HL-60 (cell line): ENCODE results near the gene TRAPPC2.
A peak's percentile ranks its signal among the peaks of the same experiment; 100 is the strongest.

Experiments
- DNase-seq, 2 experiments: peaks; one replicate each; pipeline ENCODE4 v3.0.0-alpha.2; 2010 to 2020; ENCODE audit warnings: low read depth in 1 of 2, low spot score in 1 of 2
- H3K27ac ChIP-seq: fragments of 250-450 bp; sonication (Bioruptor Pico); replicated peaks from 2 replicates; pipeline ENCODE4 v1.5.1; 2020; ENCODE audit warnings: mild to moderate bottlenecking, moderate library complexity
- H3K27me3 ChIP-seq: fragments of 250-450 bp; sonication (Bioruptor Pico); 2 replicates; pipeline ENCODE4 v1.5.1; 2021; ENCODE audit warnings: mild to moderate bottlenecking, moderate library complexity; ENCODE audit not compliant: insufficient read depth, poor library complexity, severe bottlenecking
- H3K4me3 ChIP-seq: replicated peaks from 2 replicates; pipeline ENCODE4 v1.5.1; 2011; ENCODE audit warnings: mild to moderate bottlenecking, control low read depth, low read length; ENCODE audit not compliant: insufficient read depth
- GABPA ChIP-seq: IDR thresholded peaks from 2 replicates; pipeline ENCODE4 v1.6.1; 2012; ENCODE audit warnings: low read depth
- POLR2AphosphoS5 ChIP-seq: IDR thresholded peaks from 2 replicates; pipeline ENCODE4 v1.6.1; 2012; ENCODE audit warnings: low read depth
- SPI1 ChIP-seq: IDR thresholded peaks from 2 replicates; pipeline ENCODE4 v1.6.1; 2012; ENCODE audit warnings: low read depth, mild to moderate bottlenecking, borderline replicate concordance
- TF ChIP-seq, protein P1 (sequence below): IDR thresholded peaks from one replicate; pipeline ENCODE4 v1.5.1; 2011; ENCODE audit warnings: low read length, control low read depth, inconsistent platforms; ENCODE audit not compliant: insufficient read depth
- TF ChIP-seq, protein P2 (sequence below): IDR thresholded peaks from 2 replicates; pipeline ENCODE4 v1.6.1; 2012; ENCODE audit warnings: low read depth; ENCODE audit not compliant: insufficient replicate concordance

Gene TRAPPC2

DNA sequence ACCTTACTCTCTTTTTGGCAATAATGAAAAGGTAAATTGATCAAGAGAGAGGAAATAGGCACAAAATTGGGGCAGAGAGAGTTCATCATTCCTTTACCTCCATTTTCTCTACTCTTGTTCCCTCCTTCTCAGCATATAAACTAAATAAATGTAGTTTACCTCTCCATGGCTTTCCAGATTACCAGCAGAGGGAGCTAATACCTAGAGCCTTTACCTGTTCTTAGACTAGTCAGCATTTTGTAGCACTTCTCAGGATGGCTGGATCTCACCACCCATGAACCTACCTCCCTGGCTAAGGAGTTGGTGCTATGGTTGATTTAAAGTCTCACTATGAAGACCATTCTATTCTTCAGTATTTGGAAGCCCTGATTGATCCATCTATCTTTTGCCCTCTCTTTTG lies 15.8 kb upstream of the TRAPPC2 start:
- H3K27ac ChIP-seq, result no peak overlapping the region
- DNase-seq, result peak in 1 of 2 experiments; percentile 49
- TF ChIP-seq GABPA (no peak), SPI1 (no peak), POLR2AphosphoS5 (no peak)
- TF ChIP-seq, protein P1, sequence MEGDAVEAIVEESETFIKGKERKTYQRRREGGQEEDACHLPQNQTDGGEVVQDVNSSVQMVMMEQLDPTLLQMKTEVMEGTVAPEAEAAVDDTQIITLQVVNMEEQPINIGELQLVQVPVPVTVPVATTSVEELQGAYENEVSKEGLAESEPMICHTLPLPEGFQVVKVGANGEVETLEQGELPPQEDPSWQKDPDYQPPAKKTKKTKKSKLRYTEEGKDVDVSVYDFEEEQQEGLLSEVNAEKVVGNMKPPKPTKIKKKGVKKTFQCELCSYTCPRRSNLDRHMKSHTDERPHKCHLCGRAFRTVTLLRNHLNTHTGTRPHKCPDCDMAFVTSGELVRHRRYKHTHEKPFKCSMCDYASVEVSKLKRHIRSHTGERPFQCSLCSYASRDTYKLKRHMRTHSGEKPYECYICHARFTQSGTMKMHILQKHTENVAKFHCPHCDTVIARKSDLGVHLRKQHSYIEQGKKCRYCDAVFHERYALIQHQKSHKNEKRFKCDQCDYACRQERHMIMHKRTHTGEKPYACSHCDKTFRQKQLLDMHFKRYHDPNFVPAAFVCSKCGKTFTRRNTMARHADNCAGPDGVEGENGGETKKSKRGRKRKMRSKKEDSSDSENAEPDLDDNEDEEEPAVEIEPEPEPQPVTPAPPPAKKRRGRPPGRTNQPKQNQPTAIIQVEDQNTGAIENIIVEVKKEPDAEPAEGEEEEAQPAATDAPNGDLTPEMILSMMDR, result peak; percentile 27
- TF ChIP-seq, protein P2, sequence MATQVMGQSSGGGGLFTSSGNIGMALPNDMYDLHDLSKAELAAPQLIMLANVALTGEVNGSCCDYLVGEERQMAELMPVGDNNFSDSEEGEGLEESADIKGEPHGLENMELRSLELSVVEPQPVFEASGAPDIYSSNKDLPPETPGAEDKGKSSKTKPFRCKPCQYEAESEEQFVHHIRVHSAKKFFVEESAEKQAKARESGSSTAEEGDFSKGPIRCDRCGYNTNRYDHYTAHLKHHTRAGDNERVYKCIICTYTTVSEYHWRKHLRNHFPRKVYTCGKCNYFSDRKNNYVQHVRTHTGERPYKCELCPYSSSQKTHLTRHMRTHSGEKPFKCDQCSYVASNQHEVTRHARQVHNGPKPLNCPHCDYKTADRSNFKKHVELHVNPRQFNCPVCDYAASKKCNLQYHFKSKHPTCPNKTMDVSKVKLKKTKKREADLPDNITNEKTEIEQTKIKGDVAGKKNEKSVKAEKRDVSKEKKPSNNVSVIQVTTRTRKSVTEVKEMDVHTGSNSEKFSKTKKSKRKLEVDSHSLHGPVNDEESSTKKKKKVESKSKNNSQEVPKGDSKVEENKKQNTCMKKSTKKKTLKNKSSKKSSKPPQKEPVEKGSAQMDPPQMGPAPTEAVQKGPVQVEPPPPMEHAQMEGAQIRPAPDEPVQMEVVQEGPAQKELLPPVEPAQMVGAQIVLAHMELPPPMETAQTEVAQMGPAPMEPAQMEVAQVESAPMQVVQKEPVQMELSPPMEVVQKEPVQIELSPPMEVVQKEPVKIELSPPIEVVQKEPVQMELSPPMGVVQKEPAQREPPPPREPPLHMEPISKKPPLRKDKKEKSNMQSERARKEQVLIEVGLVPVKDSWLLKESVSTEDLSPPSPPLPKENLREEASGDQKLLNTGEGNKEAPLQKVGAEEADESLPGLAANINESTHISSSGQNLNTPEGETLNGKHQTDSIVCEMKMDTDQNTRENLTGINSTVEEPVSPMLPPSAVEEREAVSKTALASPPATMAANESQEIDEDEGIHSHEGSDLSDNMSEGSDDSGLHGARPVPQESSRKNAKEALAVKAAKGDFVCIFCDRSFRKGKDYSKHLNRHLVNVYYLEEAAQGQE, result no peak
- no peak overlapping the region for H3K4me3 ChIP-seq
- H3K27me3 ChIP-seq, result no peaks in the 10 kb centered on the region

DNA sequence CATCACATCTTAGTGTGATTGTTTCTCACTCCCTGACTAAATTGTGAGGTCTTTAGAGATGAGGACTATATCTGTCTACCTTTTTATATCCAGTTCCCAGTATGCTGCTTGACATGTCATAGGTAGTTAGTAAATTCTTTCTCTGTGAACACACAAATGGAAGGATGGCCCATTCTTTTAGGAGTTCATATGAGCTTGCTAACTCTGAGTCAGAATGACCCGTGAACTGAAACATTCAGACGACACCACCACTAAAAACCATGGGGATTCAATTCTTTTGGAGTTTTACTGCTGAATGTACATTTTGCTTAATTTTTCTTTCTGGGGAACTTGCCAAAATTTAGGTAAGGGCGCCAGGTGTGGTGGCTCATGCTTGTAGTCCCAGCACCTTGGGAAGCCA lies 14.1 kb upstream of the TRAPPC2 start:
- TF ChIP-seq, protein P1, result no peak
- TF ChIP-seq GABPA (no peak), POLR2AphosphoS5 (no peak), SPI1 (no peak)
- TF ChIP-seq, protein P2, result no peak
- Histone ChIP-seq H3K27me3 (no peaks in the 10 kb centered on the region), H3K4me3 (no peak overlapping the region), H3K27ac (no peak overlapping the region)
- no peak for DNase-seq

DNA sequence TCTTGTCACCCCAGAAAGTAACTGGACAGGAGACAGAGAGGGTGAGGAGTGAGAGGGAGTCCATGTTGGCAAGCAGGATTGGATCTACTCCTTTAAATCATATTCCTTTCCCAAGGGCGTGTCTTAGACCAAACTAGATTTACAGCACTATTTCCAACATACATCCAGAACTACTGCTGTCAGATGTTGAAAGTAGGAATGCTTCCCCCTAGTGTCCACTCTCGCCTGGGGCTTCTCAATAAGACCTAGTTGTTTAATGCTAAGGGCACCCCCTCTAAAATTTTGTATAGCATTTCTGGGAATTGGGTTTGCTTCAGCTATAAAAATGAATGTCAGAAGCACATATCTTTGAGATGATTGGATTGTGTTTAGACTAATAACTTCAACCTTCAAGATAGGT lies 13.4 kb upstream of the TRAPPC2 start:
- no peaks in the 10 kb centered on the region for H3K27me3 ChIP-seq
- no peak overlapping the region for H3K4me3 ChIP-seq
- H3K27ac ChIP-seq, result no peak overlapping the region
- no peak for TF ChIP-seq SPI1
- TF ChIP-seq, protein P1, result peak; percentile 18
- TF ChIP-seq GABPA, result no peak
- TF ChIP-seq POLR2AphosphoS5, result no peak
- TF ChIP-seq, protein P2, result no peak
- DNase-seq, result peak in 1 of 2 experiments; percentile 48
